GM19239 (cell line): ENCODE measurements around the gene SAMD11.

Experiments used
- DNase-seq: peaks from one replicate; pipeline ENCODE4 v3.0.0; 2011; ENCODE audit warnings: low spot score; ENCODE audit not compliant: insufficient read length
- FAIRE-seq: peaks from 2 replicates; lab custom pipeline; 2011; peaks lifted over from hg19 to GRCh38; lab: Jason Lieb, UNC

SAMD11 gene

DNA sequence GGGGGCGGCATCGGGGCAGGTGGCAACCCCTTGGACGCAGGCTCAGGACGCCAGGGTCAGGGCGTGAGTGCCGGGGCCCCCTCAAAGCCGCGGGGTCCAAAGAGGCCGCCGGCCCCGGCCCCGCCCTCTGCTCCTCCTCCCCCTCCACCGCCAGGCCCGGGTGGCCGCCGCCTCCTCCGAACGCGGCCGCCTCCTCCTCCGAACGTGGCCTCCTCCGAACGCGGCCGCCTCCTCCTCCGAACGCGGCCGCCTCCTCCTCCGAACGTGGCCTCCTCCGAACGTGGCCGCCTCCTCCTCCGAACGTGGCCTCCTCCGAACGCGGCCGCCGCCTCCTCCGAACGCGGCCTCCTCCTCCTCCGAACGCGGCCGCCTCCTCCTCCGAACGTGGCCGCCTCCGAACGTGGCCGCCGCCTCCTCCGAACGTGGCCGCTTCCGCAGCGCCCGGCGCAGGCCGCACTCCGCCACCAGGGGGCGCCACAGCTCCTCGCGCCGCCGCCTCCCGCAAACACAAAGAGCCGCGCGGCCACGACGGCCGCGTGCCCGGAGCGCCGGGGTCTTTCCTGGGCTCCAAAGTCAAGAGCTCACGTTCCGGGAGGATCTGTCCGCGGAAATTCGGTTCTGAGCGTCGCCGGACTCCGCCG, 19.3 kb upstream of the SAMD11 start:
- peak; percentile 89 for DNase-seq
- FAIRE-seq, result no peak

DNA sequence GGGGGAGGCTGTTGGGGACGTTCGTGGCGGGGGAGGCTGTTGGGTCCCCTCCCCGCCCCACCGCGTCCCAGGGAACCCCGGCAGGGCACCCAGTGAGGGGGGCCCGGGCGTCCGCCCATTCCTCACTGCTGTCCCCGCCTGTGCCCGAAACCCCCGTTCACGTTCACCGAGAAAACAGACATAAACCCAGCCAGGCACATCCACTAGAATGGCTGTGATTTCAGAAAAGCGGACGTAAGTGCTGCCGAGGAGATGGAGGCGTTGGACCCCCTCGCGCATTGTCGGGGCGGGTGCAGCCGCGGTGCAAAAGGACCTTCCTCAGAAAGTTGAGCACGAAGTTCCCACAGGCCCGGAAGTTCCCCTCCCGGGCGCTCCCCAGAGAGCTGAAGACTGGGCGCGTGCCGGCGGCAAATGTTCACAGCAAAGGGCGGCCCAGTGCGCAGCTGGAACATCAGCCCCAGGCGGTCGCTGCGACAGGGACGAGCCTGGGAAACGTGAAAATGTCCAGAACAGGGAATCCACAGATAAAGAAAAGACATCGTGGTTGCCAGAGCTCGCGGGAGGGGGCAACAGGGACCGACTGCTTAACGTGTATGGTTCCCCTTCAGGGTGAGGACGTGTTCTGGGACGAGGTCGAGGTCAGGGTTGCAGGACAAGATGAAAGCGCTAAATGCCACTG, 18.5 kb upstream of the SAMD11 start:
- DNase-seq, result peak; percentile 69
- FAIRE-seq, result peak; percentile 67

DNA sequence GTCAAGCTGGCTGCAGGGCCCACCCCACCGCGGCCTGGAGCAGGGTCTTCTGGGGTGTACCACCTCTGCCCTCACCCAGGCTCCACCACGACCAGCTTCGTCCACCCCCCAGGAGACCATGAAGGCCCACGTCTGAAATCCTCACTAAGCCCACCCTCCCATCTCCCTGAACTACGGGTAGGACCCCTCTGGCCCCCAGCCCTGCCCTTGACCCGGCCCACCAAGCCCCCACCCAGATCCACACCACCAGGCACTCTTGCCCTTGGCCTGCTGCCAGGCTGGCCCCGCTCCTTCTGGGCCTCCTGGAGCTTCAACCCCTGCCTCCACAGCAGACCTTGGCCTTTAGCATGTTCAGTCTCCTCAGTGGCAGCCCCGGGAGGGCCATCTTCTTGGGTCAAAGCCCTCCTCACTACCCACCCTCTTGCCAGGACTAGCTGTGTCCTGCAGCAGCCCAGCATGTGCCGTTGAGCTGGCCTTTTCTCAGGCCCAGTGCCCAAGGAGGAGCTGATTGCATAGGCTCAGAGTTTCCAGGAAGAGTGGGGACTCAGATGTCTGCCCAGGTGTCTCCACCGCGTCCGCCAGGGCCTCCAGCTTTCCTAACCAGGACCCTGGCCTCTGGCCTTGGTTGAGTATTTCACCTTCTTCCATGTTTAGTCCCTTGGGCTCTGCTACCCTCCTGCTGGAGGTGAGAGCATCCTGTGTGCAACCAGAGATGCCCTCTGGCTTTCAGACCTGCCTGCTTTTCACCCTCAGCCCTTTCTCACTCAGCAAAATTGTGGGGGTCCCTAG, 17.7 kb upstream of the SAMD11 start:
- FAIRE-seq, result no peak
- DNase-seq, result peak; percentile 20

DNA sequence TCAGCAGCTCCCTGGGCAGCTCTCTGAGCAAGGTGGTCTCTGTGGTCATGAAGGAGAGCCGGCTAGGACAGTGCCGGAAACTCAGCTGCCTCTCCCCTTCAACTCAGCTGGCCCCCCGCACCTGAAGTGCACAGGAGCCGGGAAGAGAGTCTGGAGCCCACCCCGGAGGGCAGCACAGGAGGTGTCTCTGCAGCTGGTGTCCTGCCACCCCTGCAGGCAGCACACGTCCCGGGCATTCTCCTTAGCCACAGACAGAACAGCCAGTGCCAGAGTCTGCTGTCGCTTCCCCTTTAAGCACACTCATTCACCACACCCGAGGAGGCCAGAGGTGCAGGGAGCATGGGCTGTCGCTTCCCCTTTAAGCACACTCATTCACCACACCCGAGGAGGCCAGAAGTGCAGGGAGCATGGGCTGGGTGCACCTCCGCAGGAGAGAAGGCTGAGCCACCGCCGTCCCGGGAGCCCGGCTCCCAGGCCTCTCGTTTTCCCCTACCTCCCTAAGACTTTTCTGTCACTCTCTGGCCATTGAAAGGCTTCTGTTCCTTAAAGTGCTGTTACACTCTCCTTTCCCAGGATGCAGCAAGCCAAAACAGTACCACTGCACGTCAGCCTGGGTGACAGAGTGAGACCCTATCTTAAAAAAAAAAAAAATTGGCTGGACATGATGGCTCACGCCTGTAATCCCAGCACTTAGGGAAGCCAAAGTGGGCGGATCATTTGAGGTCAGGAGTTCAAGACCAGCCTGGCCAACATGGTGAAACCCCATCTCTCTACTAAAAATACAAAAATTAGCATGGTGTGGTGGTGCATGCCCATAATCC, 16.9 kb upstream of the SAMD11 start:
- DNase-seq (peak; percentile 58), FAIRE-seq (peak; percentile 92)

DNA sequence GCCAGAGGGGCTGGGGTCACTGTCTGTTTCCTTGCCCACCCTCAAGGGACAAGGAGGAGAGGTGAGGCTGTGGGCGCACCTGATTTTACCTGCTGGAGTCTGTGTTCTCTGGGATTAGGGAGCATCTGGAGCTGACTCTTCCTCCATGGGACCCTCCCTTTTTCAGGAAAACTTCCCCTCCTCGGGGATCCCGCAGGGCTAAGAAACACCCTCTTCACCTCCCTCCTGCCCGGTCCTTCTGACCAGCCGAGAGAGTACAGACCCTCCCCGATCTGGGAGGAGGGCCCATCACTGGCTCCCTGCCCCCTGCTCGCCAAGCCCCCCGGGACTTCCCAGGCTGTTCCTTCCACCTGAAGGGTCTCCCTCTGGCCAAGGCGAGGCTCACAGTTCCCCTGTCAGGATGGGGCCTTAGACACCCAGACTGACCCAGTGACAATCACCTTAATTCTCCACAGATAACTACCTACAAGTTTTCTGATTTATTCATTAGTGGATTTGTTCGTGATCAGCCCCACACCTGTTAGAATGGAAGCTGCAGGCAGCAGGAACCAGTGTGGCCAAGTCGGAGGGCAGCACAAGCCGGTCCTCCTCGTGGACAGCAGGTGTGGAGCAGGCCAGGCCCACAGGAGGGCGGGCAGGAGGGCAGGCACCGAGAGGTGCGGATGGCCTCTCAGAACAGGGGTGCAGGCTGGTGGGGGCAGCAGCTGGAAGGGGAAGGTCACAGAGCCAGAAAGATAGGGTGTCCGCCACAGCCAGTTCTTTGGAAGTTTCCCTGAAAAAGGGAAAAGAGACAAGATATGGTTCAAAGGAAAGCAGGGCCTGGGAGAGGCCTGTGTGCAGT, 15.9 kb upstream of the SAMD11 start:
- FAIRE-seq (no peak), DNase-seq (no peak)

DNA sequence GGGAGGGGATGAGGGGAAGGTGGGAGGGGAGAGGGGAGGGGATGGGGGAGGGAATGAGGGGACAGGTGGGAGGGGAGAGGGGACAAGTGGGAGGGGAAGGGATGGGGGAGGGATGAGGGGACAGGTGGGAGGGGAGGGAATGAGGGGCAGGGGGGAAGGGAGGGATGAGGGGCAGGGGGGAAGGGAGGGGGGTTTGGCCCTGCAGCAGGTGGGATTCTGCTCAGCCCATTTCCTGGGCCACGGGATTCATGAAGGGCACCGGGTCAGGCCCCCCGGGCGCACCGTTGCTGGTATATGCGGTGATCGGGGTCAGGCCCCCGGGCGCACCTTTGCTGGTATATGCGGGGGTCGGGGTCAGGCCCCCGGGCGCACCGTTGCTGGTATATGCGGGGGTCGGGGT, 15.1 kb upstream of the SAMD11 start:
- no peak for DNase-seq
- no peak for FAIRE-seq

DNA sequence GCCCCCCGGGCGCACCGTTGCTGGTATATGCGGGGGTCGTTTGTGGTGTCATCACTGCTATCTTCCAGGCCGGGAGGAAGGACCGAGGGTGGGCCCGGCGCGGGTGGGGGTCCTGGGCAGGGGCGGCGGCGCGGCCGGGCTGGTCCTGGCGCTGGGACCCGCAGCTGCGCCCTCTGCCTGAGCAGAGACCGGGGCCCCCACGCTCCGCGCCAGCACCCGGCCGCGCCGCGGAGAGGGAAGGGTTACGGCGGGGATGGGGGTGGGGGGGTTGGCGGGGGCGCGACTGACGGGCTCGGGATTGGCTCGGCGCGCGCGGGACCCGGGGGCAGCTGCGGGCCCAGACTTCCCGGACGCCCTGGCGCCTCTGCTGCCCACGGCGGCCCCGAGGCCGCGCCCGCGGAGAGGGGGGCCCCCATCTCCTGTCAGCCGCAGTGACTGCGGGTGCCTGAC, 13.8 kb upstream of the SAMD11 start:
- no peak for DNase-seq
- no peak for FAIRE-seq

DNA sequence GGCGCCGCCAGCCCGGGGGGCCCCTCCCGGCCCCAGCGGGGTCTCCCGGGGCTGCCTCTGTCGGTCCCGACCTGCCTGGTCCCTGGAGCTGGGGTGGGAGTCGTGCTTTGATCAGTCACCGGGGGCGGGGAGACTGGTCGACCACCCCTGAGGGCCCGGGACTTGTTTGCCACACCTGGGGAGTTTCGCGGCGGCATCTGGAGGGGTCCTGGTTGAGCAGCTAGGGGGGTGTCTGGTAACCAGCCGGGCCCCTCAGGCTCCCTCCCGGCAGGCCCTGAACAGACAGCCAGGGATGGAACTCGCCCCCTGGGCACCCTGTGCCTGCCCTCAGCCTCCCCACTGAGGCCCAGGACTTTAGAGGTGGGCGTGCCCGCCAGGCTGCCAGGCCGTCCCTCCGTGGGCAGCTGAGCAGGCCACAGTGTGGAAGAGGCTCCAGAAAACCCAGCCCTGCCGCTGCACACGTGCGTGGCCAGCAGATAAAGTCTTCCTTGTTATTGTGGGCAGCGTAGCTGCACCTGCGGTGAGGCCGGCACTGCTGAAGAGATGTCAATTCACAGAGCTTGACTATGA, 13.3 kb upstream of the SAMD11 start:
- FAIRE-seq (no peak), DNase-seq (no peak)

DNA sequence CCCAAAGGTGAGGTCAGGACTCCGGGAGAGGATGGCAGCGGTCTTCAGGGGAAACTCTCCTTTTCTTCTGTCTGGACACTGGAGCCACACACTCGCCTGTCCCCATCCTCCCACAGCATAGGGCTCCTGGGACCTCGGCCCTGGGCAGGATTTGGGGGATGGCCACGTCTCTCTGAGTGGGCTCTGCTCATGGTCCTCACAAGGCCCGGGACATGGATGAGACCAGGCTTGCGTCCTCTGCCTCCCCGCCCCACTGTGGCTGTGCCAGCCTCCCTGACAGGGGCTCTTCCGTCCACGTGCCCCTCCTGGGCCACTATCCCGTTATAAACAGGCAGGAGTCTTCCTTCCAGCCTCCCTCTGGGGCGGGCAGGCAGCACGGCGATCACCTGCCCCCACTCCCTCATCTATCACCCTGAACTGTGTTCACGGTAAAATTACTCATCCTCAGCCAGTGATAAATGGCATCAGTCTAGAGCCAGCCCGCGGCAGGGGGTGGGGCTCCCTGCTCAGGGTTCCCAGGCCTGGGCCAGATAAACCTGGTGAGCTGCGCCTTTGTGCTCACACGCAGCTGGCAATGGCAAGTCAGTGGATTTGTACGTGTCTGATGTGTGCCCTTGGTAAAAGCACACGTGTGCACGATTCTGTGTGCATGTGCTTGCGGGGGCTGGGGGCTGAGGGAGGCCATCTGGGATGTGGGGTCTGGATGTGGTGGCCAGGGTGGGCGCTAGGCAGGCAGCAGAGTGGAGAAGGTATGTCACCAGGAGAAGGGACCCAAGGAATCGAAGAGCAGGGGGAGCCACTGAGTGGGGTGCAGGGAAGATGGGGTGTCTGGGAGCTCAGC, 12.6 kb upstream of the SAMD11 start:
- DNase-seq (no peak), FAIRE-seq (no peak)

DNA sequence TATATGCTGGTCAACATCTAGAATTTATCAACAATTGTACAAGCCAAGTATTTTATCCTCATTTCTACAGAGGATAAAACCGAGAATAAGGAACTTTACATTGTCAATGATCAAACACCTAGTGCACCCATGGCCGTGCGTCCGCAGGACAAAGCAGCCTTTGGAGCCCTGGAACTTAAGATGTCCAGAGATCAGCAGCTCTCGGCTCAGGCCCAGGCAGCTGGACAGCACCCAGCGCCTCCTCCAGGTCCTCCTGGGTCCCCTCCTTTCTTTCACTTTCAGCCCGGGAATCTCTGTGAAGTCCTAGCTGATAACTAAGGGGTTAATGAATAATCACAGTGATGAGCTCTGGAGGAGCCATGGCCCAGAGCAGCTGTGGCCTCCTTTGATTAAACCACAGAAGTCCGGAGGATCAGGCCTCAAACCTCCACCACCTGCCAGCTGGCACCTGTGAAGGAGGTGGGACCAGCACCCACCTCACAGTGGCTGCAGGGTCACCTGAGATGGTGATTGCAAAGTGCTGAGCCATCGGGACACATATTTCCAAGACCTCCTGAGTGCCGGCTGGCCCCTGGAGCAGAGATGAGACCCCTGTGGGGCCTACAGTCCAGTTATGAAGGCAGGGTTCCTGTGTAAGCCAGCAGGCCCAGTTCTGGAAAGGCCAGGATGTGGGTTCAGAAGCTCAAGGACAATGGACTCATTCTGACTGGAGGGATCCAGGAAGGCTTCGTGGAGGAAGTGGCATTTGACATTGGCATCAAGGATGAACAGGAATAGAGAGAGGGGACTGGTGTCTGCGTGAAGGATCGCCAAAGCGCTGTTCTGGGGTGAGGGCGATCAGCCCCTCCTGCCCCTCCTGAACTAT, 11.6 kb upstream of the SAMD11 start:
- FAIRE-seq, result no peak
- DNase-seq, result no peak

DNA sequence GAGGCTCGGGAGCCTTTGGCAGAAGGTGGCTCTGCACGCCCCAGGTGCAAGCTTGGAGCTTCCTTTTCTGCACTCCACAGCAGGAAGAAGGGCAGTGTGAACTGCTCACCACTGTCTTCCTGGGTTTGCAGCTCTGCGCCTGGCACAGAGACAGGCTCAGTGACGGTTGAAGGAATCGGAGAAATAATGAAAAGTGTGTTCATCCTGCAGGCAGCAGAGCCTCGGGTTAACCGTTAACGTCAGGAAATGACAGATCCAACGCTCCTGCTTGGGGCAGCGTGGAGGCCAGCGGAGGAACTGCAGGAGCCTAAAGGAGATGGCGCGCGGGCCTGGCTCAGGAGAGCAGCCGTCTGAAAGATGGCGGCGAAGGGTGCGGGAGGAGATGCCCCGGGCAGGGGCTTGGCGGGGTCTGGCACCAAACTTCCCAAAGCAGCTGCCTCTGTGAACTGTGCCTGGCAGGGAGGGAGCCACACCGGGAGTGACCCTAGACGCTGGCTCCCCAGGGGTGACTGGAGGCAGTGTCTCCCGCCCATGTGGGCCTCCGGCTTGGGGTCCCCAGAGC, 10.9 kb upstream of the SAMD11 start:
- FAIRE-seq, result no peak
- no peak for DNase-seq

DNA sequence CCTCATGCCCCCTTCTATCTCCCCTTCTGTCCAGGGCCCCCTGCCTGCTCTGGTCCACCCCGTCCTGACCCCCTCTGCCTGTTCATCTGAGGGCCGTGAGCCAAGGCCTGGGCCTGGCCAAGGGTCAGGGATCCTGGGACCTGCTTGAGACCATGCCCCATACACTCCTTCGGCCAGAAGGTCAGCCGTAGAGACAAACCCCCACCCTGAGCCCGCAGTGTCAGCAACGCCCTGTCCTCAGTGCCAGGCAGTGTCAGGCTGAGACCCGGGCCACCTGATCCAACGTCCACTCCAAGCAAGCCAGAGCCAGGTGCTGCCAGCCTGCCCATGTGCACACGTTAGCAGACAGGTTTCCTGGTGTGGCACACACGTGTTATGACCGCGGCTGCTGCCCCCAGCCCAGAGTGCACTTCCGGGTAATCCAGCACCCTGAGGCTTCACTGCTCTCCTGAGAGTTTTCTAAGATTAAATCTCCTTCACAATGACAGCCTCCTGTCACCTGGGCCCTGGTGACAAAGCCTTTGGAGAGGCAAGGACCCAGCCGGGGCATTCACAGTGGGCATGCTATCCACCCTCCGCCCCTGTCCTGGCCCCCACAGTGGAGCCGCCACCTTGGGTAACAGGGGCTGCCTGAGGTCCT, 10.1 kb upstream of the SAMD11 start:
- FAIRE-seq, result no peak
- DNase-seq, result no peak

DNA sequence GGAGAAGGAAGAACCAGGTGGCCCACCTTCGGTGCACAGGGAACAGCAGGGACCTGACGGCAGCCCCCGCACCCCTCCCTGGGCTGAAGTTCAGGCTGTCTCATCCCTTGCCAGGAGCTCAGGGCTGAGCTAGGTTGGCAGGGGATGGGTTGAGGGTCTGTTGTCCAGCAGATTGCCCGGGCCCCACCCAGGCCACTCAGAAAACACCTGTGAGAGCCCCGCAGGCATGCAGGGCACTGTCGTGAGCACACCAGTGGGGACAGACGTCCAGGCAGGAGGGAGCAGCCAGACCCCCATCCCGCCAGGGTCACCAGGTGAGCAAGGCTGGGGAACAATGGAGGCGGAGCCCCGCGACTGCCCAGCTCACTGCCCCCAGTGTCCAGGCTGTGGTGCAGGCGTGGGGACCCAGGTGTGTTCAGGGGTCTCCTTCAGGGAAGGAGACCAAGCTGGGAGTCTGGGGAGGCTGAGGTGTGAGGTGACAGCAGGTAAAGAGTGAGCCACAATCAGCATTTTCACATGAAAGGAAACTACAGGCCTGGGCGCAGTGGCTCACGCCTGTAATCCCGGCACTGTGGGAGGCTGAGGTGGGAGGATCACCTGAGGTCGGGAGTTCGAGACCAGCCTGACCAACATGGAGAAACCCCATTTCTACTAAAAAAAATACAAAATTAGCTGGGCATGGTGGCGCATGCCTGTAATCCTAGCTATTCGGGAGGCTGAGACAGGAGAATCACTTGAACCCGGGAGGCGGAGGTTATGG, 9.4 kb upstream of the SAMD11 start:
- no peak for FAIRE-seq

DNA sequence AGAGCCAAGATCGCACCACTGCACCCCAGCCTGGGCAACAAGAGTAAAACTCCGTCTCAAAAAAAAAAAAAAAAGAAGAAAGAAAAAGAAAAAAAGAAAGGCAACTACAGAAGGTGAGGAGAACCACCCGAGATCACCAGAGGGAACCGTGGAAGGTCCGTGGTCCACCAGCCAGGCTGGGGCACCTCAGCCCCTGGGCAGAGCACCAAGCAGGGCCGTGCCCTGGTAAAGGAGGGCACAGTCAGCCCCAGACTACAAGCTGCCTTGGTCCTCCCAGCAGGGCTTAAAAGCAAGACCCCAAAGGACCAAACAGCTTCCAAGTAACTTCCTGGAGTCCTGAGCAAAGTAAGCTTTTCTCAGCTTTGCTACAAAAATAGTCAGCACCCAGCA, 8.8 kb upstream of the SAMD11 start:
- no peak for DNase-seq
- FAIRE-seq, result no peak

More for the DNA sequence above, 9.4 kb upstream of the SAMD11 start:
- DNase-seq, result no peak

DNA sequence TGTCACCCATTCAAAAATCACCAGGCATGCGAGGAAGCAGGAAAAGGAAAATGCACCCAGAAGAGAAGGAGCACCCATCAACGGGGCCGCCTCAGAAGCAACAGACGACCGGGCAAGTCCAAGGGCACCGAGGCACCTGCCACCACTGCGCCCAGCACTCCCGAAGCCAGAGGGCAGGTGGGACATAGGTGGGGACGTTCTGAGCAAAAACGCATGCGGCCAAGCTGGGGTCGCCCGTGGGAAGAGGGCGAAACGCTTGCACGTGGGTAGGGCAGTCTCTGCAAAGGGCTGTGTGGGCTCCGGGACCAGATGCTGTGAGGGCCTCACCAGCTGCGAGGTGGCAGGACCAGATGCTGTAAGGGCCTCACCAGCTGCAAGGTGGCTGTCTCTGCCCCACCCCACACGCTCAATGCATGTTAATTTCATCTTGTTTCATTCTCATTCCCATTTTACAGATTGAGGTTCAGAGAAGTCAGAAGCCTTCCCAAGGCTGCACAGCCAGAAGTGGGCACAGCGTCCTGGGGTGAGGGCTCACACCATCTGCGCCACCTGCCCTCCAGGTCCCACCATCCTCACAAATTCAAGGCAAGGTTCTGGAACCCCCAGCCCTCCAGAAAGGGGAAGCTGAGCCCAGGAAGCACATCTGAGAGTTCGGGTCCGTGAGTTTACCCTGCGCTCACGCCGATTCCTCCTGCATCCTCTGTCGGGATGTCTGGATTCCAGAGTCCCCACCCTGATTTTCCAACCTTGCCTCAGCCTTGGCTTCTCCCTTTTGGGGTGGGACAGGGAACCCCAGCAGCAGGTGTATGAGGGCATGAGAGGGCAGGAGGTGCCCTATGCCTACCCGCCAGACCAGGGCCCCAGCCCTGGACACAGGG, 8.2 kb upstream of the SAMD11 start:
- FAIRE-seq (no peak), DNase-seq (no peak)
